ENCODE data around the gene NGDN.
"Not testable (repeated sequence)": the region's sequence is repeated elsewhere in the genome, so short reads cannot be mapped to it uniquely, and the experiment has no call there.

Gene NGDN

GRCh38 chr14:23447361-23448350, 21.8 kb upstream of the NGDN start:
- Mint-ChIP-seq H3K27me3 (peaks cover 9% of the 10 kb centered on the region), H3K9me3 (no peaks in the 10 kb centered on the region), H3K4me3 (no peak overlapping the region), H3K36me3 (ENCODE audit: low read depth) (no peaks in the 10 kb centered on the region), H3K4me1 (ENCODE audit: low read depth) (no peaks in the 10 kb centered on the region), H3K27ac (no peak overlapping the region)
- intact Hi-C loops (cut with micrococcal nuclease): no loop called here

GRCh38 chr14:23449314-23449713, 20.2 kb upstream of the NGDN start:
- H3K9me3 Mint-ChIP-seq: no peaks in the 10 kb centered on the region
- intact Hi-C loops (cut with micrococcal nuclease): no loop called here
- no peaks in the 10 kb centered on the region for H3K4me1 Mint-ChIP-seq (ENCODE audit: low read depth)
- no peak overlapping the region for H3K4me3 Mint-ChIP-seq
- H3K36me3 Mint-ChIP-seq (ENCODE audit: low read depth): no peaks in the 10 kb centered on the region
- H3K27me3 Mint-ChIP-seq: peaks cover 7% of the 10 kb centered on the region
- H3K27ac Mint-ChIP-seq: no peak overlapping the region

- no peak overlapping the region for H3K4me3 Mint-ChIP-seq
- no peak overlapping the region for H3K27ac Mint-ChIP-seq
- no peaks in the 10 kb centered on the region for H3K36me3 Mint-ChIP-seq (ENCODE audit: low read depth)
- no peaks in the 10 kb centered on the region for H3K9me3 Mint-ChIP-seq
- intact Hi-C loops (cut with micrococcal nuclease): no loop called here
- H3K4me1 Mint-ChIP-seq (ENCODE audit: low read depth): no peaks in the 10 kb centered on the region
- H3K27me3 Mint-ChIP-seq: peaks cover 8% of the 10 kb centered on the region
These were observed 19.1 kb upstream of the NGDN start for GRCh38 chr14:23450379-23450778.

- H3K4me1 Mint-ChIP-seq (ENCODE audit: low read depth): no peaks in the 10 kb centered on the region
- intact Hi-C loops (cut with micrococcal nuclease): no loop called here
- no peaks in the 10 kb centered on the region for H3K9me3 Mint-ChIP-seq
- H3K4me3 Mint-ChIP-seq: no peak overlapping the region
- peaks cover 10% of the 10 kb centered on the region for H3K27me3 Mint-ChIP-seq
- no peak overlapping the region for H3K27ac Mint-ChIP-seq
- H3K36me3 Mint-ChIP-seq (ENCODE audit: low read depth): no peaks in the 10 kb centered on the region
These were observed 17.3 kb upstream of the NGDN start for GRCh38 chr14:23452237-23452636.

- peaks cover 16% of the 10 kb centered on the region for H3K27me3 Mint-ChIP-seq
- no peaks in the 10 kb centered on the region for H3K36me3 Mint-ChIP-seq (ENCODE audit: low read depth)
- H3K4me1 Mint-ChIP-seq (ENCODE audit: low read depth): no peaks in the 10 kb centered on the region
- no peak overlapping the region for H3K4me3 Mint-ChIP-seq
- no peak overlapping the region for H3K27ac Mint-ChIP-seq
- H3K9me3 Mint-ChIP-seq: no peaks in the 10 kb centered on the region
- intact Hi-C loops (cut with micrococcal nuclease): no loop called here
These were observed 15.1 kb upstream of the NGDN start for GRCh38 chr14:23454445-23454856.

GRCh38 chr14:23456883-23457586, 12.5 kb upstream of the NGDN start:
- not testable (repeated sequence) for H3K9me3 Mint-ChIP-seq; H3K4me1 Mint-ChIP-seq (ENCODE audit: low read depth)
- peaks cover 22% of the 10 kb centered on the region for H3K27me3 Mint-ChIP-seq

GRCh38 chr14:23457587-23458445, 11.7 kb upstream of the NGDN start:
- intact Hi-C loops (cut with micrococcal nuclease): no loop called here
- no peak overlapping the region for H3K4me3 Mint-ChIP-seq
- H3K9me3 Mint-ChIP-seq: no peaks in the 10 kb centered on the region
- no peak overlapping the region for H3K27ac Mint-ChIP-seq
- peaks cover 22% of the 10 kb centered on the region for H3K27me3 Mint-ChIP-seq
- H3K4me1 Mint-ChIP-seq (ENCODE audit: low read depth): no peaks in the 10 kb centered on the region
- no peaks in the 10 kb centered on the region for H3K36me3 Mint-ChIP-seq (ENCODE audit: low read depth)

More at GRCh38 chr14:23456883-23457586, 12.5 kb upstream of the NGDN start:
- intact Hi-C loops (cut with micrococcal nuclease); H3K36me3 Mint-ChIP-seq (ENCODE audit: low read depth); H3K27ac Mint-ChIP-seq; H3K4me3 Mint-ChIP-seq: not testable (repeated sequence)

GRCh38 chr14:23460960-23461359, 8.5 kb upstream of the NGDN start:
- Mint-ChIP-seq H3K27me3 (peaks cover 17% of the 10 kb centered on the region), H3K4me3 (no peak overlapping the region)
- intact Hi-C loops (cut with micrococcal nuclease): no loop called here

GRCh38 chr14:23464700-23465099, 4.8 kb upstream of the NGDN start:
- H3K4me1 Mint-ChIP-seq (ENCODE audit: low read depth): no peaks in the 10 kb centered on the region
- H3K36me3 Mint-ChIP-seq (ENCODE audit: low read depth): no peaks in the 10 kb centered on the region
- peaks cover 8% of the 10 kb centered on the region for H3K27me3 Mint-ChIP-seq
- intact Hi-C loops (cut with micrococcal nuclease): no loop called here
- H3K4me3 Mint-ChIP-seq: no peak overlapping the region
- H3K27ac Mint-ChIP-seq: no peak overlapping the region
- no peaks in the 10 kb centered on the region for H3K9me3 Mint-ChIP-seq

More at GRCh38 chr14:23460960-23461359, 8.5 kb upstream of the NGDN start:
- H3K27ac Mint-ChIP-seq: no peak overlapping the region
- no peaks in the 10 kb centered on the region for H3K9me3 Mint-ChIP-seq
- H3K4me1 Mint-ChIP-seq (ENCODE audit: low read depth): no peaks in the 10 kb centered on the region
- no peaks in the 10 kb centered on the region for H3K36me3 Mint-ChIP-seq (ENCODE audit: low read depth)

- peaks cover 8% of the 10 kb centered on the region for H3K27me3 Mint-ChIP-seq
- no peak overlapping the region for H3K27ac Mint-ChIP-seq
- H3K4me3 Mint-ChIP-seq: no peak overlapping the region
- intact Hi-C loops (cut with micrococcal nuclease): no loop called here
- no peaks in the 10 kb centered on the region for H3K9me3 Mint-ChIP-seq
- no peaks in the 10 kb centered on the region for H3K36me3 Mint-ChIP-seq (ENCODE audit: low read depth)
- no peaks in the 10 kb centered on the region for H3K4me1 Mint-ChIP-seq (ENCODE audit: low read depth)
These were observed 4.2 kb upstream of the NGDN start for GRCh38 chr14:23465261-23465660.

- Mint-ChIP-seq H3K27me3 (peaks cover 2% of the 10 kb centered on the region), H3K4me3 (no peak overlapping the region), H3K36me3 (ENCODE audit: low read depth) (peaks cover 32% of the 10 kb centered on the region), H3K27ac (no peak overlapping the region), H3K4me1 (ENCODE audit: low read depth) (no peaks in the 10 kb centered on the region), H3K9me3 (no peaks in the 10 kb centered on the region)
- intact Hi-C loops (cut with micrococcal nuclease): loop anchor here (1.0 kb wide), 1 partner anchor 147 kb away; the partner anchor contains the start of gene PABPN1
These were observed 788 bp upstream of the NGDN start for GRCh38 chr14:23468704-23469126.

- peaks cover 44% of the 10 kb centered on the region for H3K36me3 Mint-ChIP-seq (ENCODE audit: low read depth)
- H3K27me3 Mint-ChIP-seq: peaks cover 2% of the 10 kb centered on the region
- H3K4me1 Mint-ChIP-seq (ENCODE audit: low read depth): no peaks in the 10 kb centered on the region
- H3K9me3 Mint-ChIP-seq: no peaks in the 10 kb centered on the region
- peak overlapping the region; percentile 6 for H3K4me3 Mint-ChIP-seq
- intact Hi-C loops (cut with micrococcal nuclease): loop anchor here (1.0 kb wide), 1 partner anchor 149 kb away; the partner anchor contains the start of gene PABPN1
- no peak overlapping the region for H3K27ac Mint-ChIP-seq
These were observed 452 bp downstream of the NGDN start for GRCh38 chr14:23469906-23470403.

- H3K9me3 Mint-ChIP-seq: no peaks in the 10 kb centered on the region
- H3K4me1 Mint-ChIP-seq (ENCODE audit: low read depth): no peaks in the 10 kb centered on the region
- H3K36me3 Mint-ChIP-seq (ENCODE audit: low read depth): peaks cover 54% of the 10 kb centered on the region
- intact Hi-C loops (cut with micrococcal nuclease): no loop called here
- H3K27me3 Mint-ChIP-seq: peaks cover 2% of the 10 kb centered on the region
- H3K27ac Mint-ChIP-seq: no peak overlapping the region
- no peak overlapping the region for H3K4me3 Mint-ChIP-seq
These were observed 1.4 kb downstream of the NGDN start for GRCh38 chr14:23470947-23471346.

Data from dendritic cell treated with granulocyte-macrophage colony-stimulating factor and Interleukin-4, amounts not matched to agents 40 ng/mL and 50 ng/mL, for 4 days (primary cell).